GM21447 (cell line): ENCODE measurements around the gene C7orf25.
"Not testable (repeated sequence)": the region's sequence is repeated elsewhere in the genome, so short reads cannot be mapped to it uniquely, and the experiment has no call there.

ENCODE experiments used
- ATAC-seq: cut with Tn5 transposase; IDR thresholded peaks from one replicate; pipeline ENCODE4 v1.9.1; 2021; ENCODE audit not compliant: unreplicated experiment

Gene C7orf25

GRCh38 chr7:42930889-42931288 lies 19.0 kb upstream of the C7orf25 start:
- no peak for ATAC-seq

GRCh38 chr7:42929449-42929848 lies 17.6 kb upstream of the C7orf25 start:
- ATAC-seq = no peak

- no peak for ATAC-seq
These were observed 16.9 kb upstream of the C7orf25 start for GRCh38 chr7:42928754-42929153.

GRCh38 chr7:42926204-42926603 lies 14.3 kb upstream of the C7orf25 start:
- ATAC-seq = no peak

- ATAC-seq = no peak
These were observed 13.8 kb upstream of the C7orf25 start for GRCh38 chr7:42925630-42926029.

- ATAC-seq = no peak
These were observed 12.5 kb upstream of the C7orf25 start for GRCh38 chr7:42924223-42924838.

- ATAC-seq = no peak
These were observed 10.3 kb upstream of the C7orf25 start for GRCh38 chr7:42922017-42922753.

- ATAC-seq = no peak
These were observed 3.5 kb upstream of the C7orf25 start for GRCh38 chr7:42915356-42915755.

- ATAC-seq = no peak
These were observed 2.7 kb upstream of the C7orf25 start for GRCh38 chr7:42914421-42915045.

- ATAC-seq = no peak
These were observed 2.1 kb upstream of the C7orf25 start for GRCh38 chr7:42914009-42914408.

- ATAC-seq = no peak
These were observed 1.7 kb upstream of the C7orf25 start for GRCh38 chr7:42913591-42913990.

GRCh38 chr7:42910306-42910705 lies 1.6 kb downstream of the C7orf25 start:
- ATAC-seq = no peak

- ATAC-seq = no peak
These were observed 4.6 kb downstream of the C7orf25 start for GRCh38 chr7:42907316-42907715.

- ATAC-seq = no peak
These were observed 5.7 kb downstream of the C7orf25 start for GRCh38 chr7:42906181-42906580.

GRCh38 chr7:42902331-42902730 lies 9.5 kb downstream of the C7orf25 start:
- ATAC-seq = no peak

- ATAC-seq = no peak
These were observed 11.0 kb downstream of the C7orf25 start for GRCh38 chr7:42900842-42901241.

GRCh38 chr7:42893346-42894240 lies 18.3 kb downstream of the C7orf25 start:
- no peak for ATAC-seq

- no peak for ATAC-seq
These were observed 24.9 kb downstream of the C7orf25 start for GRCh38 chr7:42886893-42887505.

- ATAC-seq = no peak
These were observed 25.7 kb downstream of the C7orf25 start for GRCh38 chr7:42886129-42886528.

- ATAC-seq = not testable (repeated sequence)
These were observed 26.7 kb downstream of the C7orf25 start for GRCh38 chr7:42885183-42885582.

GRCh38 chr7:42883950-42884349 lies 27.9 kb downstream of the C7orf25 start:
- ATAC-seq = peak; percentile 45
